ENCODE measurements around the gene ZNF468.
"Not testable (repeated sequence)": the region's sequence is repeated elsewhere in the genome, so short reads cannot be mapped to it uniquely, and the experiment has no call there.

ZNF468 gene

DNA sequence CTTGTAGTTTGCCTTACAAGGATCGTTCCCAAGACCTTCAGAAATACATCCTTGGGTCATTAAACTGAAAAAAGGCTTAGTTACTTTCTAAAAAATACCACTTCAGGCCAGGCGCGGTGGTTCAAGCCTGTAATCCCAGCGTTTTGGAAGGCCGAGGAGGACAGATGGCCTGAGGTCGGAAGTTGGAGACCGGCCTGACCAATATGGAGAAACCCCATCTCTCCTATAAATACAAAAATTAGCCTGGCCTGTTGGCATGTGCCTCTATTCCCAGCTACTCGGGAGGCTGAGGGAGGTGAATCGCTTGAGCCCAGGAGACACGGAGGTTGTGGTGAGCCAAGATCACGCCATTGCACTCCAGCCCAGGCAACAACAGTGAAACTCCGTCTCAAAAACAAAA, 33.7 kb downstream of the ZNF468 start:
- no peak for DNase-seq

DNA sequence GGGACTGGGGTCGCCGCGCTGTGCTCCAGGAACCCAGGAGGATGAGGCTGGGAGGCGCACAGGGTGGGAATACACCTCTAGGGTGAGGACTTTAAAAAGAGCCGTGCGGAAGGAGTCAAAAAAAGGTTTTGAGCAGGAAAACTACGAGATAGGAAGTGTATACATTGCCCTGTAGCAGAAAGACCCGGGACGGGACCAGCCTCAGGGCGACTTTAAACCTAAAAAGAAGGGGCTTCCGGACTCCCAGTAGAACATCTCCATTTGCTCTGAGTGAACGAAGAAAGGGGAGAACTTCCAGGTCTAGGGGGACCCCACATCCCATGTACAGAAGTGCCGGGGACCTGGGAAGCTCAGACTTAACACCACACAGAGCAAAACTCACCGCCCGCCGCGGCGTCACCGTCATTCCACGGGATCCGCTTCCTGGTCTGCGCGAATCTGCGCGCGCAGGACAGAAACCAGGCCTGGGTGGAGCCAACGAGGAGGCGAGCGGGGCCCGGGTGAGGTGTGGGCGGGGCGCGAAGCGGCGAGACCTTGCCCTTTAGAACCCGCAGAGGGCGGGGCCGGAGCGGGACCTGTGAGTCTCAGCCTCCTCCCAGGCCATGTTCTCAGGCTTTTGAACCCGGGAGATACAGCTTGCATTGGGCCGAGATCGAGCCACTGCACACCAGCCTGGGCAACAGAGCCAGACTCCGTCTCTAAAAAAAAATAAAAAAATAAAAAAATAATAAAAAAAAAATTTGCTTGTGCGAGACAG, 36.0 kb downstream of the ZNF468 start, which contains the start of gene ZNF28:
Gene ZNF28 (minus strand): TSS at position 430 of the 757 bp plus-strand sequence. CDS start 3,675 bp downstream, outside the sequence.
- DNase-seq, result peak; percentile 83

- DNase-seq, result peak; percentile 18
Observed at GRCh38 chr19:52820472-52821203, 36.8 kb downstream of the ZNF468 start.

- DNase-seq, result no peak
Observed at GRCh38 chr19:52809801-52810200, 47.6 kb downstream of the ZNF468 start.

DNA sequence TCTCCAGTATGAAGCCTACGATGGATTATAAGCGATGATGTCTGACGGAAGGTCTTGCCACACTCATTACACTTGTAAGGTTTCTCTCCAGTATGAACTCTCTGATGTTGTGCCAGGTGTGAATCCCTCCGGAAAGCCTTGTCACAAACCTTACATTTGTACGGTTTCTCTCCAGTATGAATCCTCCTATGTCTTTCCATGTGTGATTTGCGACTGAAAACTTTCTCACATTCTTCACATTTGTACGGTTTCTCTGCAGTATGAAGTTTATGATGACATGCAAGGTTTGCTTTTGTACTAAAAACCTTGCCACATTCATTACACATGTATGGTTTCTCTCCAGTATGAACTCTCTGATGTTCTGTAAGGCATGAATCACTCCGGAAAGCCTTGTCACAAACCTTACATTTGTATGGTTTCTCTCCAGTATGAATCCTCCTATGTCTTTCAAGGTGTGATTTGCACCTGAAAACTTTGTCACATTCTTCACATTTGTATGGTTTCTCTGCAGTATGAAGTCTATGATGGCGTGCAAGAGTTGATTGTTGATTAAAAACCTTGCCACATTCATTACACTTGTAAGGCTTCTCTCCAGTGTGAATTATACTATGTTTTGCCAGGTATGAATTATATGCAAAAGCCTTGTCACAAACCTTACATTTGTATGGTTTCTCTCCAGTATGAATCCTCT, 57.3 kb downstream of the ZNF468 start:
- DNase-seq, result not testable (repeated sequence)

DNA sequence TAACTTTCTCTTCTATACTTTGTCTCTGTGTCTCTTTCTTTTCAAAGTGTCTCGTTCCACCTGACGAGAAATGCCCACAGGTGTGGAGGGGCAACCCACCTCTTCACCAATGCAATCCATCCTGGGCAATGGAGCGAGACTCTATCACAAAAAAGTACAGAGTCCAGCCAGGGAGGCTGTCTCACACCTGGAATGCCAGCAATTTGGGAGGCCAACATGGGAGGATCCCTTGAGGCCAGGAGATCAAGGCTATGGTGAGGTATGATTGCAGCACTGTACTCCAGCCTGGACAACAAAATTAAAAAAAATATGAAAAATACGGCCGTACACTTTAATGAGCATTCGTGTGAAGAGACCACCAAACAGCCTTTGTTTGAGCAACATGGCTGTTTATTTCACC, 68.0 kb downstream of the ZNF468 start:
- DNase-seq, result no peak

All from CD4-positive, alpha-beta T cell treated with Interleukin-15 for 1 hour (primary cell).